Activated CD8-positive, alpha-beta memory T cell treated with anti-CD3 and anti-CD28 coated beads for 4 hours (primary cell): ENCODE measurements around the gene PDXDC1.
"Not testable (repeated sequence)": the region's sequence is repeated elsewhere in the genome, so short reads cannot be mapped to it uniquely, and the experiment has no call there.

Experiments
- DNase-seq, 2 donors: peaks; one replicate each; pipeline ENCODE4 v3.0.0-alpha.2; 2020; ENCODE audit warnings: low read depth in 2 of 2

The PDXDC1 gene

DNA sequence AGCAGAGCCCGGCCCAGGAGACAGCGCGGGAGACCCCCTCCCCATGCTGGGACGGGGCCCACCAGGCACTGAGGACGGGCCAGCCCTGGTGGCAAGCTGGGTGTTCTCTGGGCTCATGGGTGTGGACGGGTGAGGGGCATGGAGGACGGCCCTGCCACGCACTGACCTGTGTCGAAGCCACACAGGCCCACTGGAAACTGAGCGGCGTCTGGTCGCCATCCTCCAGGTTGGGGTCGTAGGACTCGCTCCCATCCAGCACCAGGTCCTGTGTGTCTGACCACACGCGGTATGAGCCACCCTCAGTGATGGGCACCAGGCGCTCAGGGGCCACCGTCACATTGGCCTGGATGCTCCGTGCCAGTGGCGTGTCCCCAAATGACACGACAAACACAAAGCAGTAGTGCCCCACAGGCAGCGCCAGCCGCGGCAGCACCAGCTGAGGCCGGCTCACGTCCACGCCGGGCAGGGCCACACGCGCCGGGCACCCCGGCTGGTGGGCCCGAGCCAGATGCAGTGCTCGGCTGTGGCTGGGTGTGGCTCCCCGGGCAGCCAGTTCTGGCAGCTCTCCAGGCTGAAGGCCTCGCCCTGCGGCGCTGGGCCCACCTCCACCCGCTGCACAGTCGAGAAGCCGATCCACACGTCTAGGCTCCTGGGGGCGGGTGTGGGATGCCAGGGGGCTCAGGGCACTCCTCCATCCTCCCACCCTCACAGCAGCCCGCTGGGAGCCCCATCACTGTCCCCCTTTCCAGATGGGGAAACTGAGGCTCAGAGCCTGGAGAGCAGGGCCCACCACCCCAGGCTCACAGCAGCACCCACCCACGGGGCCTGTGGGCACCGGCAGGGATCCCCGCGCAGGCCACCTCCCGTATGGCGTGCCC lies 160.9 kb downstream of the PDXDC1 start:
- DNase-seq: not testable (repeated sequence)

DNA sequence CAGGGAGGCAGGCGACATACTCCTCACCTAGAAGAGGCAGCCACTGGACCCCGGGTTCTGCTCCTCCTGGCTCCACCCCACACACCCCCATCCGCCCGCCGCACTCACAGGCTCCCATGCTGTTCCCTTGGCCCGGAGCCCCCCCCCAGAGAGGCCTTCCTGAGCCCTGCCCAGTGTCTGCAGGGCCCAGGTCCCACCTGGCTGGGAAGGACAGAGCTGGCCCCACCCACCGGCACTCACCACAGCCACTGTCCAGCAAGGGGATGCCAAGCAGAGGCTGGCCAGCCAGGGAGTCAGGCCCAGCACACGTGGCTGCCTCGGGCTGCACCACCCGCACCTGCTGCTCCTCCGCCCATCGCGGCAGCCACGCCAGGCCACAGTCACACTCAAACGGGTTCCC lies 162.7 kb downstream of the PDXDC1 start:
- DNase-seq: not testable (repeated sequence)

DNA sequence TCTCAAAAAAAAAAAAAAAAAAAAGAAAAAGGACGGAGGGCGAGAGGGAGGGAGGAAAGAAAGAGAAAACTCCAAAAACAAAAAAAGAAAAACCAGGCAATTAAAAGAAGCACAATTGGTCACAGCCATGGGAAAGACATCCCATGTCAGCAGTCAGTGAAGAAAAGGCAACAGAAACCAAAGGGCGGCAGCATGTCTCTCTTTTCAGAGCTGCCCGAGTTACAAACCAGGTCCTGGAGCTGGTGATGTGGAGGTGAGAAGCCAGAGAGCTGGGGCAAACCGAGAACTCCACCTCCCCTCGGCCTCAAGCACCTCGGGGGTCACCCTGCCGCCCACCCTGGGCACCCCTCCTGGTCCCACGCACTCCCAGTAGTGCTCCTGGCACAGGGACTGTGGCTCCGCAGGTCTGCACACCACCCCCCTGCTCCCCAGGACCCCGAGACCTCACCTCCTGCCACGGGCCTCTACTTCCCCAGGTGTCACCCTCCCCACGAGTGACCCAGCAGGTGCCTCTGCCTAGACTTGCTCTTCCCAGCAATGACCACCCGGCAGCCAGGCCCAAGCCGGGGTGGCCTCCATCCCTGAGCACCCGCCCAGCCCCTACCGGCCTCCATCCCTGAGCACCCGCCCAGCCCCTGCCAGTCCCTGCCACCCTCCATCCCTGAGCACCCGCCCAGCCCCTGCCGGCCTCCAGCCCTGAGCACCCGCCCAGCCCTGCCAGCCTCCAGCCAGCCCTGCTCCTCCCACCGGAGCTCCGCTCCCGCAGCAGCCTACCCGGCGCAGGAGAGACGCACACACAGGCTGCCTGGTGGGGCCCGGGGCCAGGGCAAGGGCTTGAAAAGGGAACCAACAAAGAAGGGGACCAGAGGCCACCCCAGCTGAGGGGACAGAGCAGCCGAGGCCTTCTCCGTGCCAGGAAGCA lies 165.9 kb downstream of the PDXDC1 start:
- not testable (repeated sequence) for DNase-seq

DNA sequence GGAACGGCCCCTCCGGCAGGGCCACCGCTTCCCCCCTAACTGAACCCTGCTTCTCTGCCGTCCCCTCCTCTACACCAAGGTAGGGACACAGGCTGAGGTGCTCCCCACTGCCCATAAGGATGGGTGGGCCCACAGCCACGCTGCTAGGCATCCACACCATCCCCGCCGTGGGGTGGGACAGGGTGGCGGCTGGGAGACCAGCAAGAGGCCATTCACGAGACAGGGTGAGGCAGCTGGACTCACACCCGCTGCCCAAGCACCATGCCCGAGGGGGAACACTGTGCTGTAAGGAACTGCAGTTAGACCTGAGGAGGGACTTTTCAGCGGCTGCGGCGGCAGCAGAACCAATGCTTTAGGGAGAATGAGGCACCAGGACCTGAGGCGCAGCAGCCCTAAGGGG lies 166.8 kb downstream of the PDXDC1 start:
- DNase-seq: no peak

DNA sequence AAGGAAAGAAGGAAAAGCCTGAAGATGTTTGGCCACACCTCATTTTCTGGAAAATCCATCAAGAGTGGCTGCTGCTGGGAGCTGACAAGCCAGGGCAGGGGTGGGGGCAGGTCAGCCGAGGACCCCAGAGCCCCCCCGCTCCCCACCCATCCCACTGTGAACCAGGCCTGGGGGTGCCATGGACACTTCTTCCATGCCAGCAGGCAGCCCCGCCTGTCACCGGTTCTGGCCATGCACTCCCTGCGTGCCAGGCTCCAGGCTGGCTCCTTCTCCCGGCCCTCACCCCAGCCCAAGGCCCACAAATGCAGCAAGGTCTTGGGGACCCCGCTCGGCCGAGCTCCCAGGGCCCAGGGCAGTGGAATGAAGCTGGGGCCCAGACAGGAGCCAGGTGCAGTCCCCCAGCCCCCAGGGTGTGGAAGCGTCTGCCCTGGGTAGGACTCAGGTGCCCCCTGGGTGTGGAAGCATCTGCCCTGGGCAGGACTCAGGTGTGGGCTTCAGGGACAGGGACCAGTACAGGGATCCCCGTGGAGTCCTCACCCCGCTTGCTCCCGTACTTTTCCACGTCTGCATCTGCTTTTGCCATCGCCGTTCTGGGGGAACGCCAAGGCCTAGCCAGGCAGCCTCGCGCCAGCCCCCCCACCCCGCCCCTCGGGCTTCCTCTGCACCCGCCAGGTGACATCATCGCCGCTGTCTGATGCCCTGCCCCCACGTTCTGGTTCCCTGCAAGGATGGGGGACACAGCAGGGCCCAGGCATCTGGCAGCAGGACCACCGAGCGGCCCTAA lies 167.5 kb downstream of the PDXDC1 start:
- DNase-seq: not testable (repeated sequence)

DNA sequence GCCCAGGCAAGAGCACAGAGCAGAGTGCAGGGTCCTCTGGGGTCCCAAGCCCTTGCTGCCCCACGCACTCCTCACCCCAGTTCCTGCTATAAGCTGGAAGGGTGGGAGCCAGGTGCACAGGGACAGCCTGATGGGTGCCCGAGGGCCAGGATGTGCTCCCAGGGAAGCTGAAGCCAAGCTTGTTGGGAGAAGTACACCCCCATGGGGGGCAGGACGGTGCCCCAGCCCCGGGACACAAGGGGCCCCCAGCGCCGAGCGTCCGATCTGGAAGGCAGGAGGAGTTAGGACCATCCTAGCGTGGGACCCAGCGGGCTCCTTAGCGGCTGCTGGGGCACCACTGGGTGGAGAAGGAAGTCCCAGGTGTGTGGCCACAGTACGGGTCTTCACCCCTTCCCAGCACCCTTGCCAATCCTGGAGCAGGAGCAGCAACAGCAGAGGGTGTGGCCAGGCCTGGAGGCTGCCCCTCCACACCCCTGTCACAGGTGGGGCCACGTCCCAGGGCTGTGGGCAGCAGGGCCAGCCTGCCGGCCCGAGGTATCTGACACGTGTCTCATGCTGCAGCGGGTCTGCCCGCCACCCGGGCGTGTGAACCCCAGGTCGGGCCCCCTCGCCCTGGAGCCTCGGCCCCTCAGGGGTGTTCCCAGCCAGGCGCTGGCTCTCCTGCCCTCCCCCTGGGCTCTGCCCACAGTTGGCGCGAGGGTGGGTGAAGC lies 168.2 kb downstream of the PDXDC1 start:
- not testable (repeated sequence) for DNase-seq

DNA sequence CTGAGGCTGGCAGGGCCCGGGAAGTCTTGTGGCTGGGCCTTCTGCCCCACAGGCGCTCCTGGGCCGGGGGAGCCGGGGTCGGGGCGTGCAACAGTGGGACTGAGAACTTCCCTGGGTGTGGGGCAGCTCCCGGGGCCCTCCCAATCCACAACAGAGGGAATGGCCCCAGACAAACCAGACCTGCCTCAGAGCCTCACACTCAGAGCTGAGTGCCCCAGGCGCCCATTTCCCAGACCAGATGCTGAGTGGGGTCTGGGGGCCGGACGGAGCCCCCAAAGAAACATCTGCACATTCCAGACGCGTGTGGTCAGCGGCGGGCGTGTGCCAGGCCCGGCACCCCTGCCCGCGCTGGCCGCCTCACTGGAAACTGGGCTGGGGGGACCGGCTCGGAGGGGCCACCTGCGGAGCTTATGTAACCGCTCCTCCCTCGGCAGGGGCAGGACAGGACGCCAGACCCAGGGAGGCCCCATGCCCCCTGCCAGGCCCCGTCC lies 168.8 kb downstream of the PDXDC1 start:
- not testable (repeated sequence) for DNase-seq

DNA sequence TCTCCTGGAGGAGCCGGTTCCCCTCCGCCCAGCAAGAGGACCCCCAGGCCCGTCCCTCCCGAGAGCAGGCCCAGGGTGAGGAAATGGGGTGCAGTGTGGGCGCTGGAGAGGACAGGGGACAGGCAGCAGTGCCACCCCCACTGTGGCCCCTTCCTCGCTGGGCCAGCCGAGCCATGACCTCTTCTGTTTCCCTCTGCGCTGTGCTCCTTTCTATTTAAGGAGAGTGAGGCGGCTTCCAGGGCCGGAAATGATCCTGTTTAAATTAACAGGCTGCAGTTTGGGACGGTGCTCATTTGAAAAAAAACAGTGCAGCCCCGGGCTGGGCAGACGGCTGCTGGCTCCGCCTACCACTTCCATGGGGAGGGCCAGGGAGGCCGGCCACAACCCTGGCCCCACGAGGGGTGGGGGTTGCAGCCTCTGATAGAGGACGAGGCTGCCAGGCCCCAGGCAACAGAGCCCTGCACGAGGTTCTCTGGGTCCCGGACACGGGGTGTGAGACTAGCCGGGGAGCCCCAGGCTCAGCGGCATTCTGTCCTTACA lies 169.3 kb downstream of the PDXDC1 start:
- DNase-seq: not testable (repeated sequence)

DNA sequence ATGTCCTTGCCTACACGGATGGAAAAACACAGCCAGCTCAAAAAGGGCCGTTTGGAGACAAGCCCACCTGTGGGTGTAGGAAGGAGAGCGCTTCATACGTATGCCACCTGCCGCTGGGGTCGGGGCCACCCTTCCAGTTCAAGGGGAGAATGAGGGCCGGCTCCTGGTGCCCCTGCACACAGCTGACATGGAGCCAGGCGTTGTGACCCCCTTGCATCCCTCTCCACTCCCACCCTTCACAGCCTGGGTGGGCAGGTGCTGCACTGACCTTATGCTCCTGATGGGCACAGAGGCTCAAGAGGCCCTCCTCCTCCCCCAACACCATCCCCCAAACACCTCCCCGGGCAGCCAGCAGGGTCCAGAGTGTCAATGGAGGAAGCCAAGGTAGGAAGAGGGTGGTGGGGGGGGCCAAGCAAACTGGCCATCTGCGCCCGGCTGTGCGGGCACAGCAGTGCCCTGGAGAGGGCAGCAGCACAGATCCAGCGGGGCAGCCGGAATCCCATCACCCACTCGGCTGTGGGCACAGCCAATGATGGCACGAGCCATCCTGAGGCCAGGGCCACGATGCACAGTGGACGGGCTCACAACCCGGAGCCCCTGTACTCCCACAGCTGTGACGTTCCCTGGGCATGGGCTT lies 170.1 kb downstream of the PDXDC1 start:
- not testable (repeated sequence) for DNase-seq

DNA sequence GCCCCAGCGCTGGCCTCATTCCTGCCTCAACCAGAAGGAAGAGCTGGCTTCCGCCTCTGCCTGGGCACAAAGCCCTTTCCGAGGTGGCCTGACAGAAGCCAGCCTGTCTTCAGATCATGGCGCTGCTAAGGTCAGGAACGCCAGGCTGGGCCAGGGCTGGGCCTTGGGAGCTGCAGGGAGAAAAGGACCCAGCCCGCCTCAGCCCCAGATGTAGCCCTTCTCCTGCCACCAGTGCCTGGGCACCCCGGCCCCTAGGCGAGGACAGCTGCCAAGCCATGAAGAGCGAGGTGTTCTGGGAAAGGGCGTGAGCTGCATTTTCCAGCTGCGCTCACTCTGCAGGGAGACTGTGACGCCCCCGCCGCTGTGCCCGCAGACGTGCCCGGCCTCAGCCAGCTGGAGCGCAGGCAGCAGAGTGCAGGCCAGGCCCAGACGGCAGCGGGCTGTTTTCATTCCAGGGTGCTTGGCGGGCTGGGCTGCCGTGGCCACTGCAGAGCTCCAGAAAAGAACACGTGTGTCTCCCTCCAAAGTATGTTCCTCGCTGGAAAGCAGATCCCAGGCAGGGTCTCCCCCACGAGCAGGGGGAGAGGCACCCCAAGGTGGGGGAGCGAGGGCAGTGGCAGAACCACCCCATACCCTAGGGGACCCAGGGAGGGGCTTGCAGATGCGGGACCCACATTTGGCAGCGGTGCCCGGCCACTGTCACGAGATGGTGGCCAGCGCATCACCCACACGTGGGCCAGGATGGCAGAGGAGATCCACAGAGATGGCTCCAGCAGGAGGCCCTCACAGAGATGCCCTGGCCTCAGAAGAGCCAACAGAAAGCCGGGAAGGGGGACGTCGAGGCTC lies 170.8 kb downstream of the PDXDC1 start:
- not testable (repeated sequence) for DNase-seq

DNA sequence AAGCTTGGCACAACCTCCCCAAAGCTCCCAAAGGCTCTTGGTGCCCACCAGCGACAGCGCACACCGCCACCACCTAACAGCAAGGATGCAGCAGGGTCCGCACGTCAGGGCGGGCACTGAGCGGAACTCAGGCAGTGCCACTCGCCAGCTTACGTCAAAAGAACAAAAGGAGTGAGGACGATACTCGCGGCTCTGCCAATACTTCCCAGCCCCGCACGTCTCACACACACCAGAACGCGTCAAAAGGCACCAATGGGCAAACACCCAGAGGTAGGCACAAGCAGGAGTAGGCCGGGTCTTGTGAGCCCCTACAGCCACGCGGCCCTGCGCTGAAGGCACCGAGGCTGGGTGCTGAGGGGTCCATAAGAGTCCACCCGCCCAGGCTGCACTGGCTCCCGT lies 171.4 kb downstream of the PDXDC1 start:
- not testable (repeated sequence) for DNase-seq

DNA sequence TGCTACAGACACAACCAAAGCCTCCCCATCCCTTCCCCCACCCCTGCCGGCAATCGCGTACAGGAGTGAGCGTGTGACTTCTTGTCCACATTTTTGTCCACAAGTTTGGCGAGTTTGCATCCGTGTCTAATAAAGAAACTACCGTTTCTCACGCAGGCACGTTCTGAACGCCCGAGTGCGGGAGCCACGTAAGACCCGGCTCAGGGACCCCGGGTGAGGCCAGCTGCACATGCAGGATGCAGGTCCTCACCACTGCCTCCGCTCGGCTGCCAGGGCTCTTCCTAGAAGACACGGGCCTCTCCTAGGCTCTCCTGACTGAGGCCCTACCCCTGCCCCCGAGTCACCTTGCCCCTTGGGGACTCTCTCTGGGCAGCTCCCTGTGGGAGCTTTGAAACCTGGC lies 174.0 kb downstream of the PDXDC1 start:
- not testable (repeated sequence) for DNase-seq

DNA sequence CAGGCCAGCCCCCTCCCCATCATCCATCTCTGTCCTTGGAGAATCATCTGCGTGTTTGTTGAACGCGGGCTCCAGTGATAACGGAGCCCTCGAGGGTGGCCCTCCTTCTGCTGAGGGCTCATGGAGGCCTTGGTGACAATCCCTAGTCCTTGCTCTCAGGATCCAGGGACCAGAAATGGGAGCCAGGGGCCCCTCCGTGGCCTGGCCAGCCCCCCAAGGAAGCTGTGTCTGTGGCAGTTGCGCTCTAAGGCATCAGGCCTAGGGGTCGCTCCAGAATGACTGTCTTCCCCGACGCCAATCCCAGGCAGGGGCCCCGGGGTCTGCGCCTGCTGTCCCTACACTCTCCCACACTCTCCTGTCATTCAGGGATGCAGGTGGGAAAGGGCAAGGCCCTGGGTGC lies 174.4 kb downstream of the PDXDC1 start:
- not testable (repeated sequence) for DNase-seq

DNA sequence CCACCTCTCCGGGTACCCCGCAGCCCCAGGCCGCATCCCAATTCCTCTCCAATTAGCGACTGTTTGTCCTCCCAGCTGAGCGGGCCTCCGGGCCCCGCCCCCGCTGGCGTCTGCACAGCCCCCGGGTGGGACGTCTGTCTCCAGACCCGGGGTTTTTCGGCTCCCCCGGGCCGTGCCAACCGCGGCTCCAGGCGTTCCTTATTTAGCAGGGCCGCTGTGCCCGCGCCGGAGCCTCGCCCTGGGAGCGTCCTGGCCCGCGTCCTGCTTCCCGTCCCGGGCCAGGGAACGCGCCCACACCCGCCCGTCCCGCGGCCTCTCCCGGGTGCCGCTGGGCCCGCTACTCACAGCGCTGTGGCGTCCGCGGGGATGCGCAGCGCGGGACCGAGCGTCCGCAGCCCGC lies 179.2 kb downstream of the PDXDC1 start:
- not testable (repeated sequence) for DNase-seq

DNA sequence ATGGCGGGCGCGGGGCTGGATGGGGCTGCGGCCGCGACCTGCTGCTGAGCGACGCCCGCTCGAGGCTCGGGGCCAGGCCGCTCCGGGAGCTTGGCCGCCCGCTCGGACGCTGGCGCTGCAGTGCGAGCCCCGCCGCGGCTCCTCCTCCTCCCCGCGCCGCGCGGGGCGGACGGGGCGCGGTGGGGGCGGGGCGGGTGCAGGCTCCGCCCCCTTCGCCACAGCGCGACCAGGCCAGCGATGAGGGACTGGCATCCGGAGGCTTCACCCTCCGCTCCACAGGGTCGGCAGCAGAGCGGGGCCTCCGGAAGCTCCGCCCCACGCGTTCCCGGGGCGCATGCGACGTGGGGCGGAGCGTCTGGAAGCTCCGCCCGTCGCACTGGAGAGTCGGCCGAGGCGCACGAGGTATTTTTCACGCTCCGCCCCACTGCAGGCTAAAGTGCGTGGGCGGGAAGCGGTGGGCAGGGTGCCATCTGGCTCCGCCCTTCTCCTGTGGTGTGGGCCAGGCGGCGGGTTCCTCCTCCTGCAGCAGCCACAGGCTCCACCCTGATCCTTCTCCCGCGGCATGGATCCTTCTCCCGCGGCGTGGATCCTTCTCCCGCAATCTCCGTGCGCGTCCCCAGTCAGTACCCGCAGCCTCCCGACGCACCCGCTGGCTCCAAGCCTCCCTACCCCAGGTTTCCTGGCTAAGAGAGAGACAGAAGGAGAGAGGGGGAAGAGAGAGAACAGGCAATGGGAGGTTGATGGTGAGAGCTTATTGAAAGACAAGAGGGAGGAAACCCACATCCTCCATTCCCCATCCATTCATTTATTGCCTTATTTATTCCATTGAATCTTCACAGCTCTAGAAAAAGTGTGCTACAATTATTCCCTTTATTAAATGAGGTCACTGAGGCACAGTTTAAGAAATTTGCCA lies 180.1 kb downstream of the PDXDC1 start:
- peak; percentile 77 to 81 for DNase-seq

DNA sequence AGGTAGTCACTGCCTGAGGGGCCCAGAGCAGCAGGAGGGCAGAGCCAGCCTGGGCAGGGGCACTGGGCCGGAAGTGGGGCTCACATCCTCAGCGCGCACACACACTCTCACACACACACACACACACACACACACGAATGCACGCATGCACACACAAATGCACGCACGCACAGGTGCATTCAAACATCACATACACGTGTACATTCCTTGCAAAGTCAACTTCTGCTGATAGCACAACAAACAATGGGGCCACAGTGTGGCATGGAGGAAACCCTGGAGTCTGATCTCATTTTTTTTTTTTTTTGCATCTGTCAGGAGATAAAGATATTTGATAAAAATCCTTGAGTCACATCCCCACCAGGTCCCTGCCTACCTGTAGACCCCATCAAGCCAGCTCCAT lies 182.8 kb downstream of the PDXDC1 start:
- not testable (repeated sequence) for DNase-seq

DNA sequence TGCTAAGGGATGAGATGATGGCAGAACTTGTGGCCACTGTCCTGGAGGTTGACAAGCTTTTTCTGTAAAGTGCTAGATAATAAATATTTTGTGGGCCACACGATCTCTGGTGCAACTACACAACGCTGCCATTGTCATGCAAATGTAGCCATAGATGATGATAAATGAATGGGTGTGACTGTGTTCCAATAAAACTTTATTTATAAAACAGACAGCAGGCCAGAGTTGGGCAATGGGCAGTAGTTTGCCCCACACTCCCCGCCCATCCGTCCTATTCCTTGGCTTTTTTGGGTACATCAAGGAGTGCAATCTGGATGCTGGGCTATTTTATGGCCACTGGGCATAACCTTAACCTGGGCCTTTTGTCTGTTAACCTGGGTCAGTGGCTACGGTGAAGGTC lies 184.8 kb downstream of the PDXDC1 start:
- DNase-seq: not testable (repeated sequence)

DNA sequence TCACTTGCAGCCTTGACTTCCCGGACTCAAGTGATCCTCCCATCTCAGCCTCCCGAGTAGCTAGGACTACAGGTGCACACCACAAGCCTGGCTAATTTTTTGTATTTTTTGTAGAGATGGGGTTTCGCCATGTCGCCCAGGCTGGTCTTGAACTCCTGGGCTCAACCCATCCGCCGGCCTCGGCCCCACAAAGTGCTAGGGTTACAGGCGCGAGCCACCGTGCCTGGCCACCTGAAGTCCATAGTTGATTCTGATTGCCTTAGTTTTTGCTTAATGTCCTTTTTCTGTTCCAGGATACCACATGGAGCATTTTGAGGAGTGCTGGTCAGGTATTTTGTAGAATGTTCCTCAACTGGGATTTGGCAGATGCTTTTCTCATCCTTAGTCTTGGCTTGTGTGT lies 185.7 kb downstream of the PDXDC1 start:
- DNase-seq: not testable (repeated sequence)
